ENCODE data around the gene NPY.
"Not testable (repeated sequence)": the region's sequence is repeated elsewhere in the genome, so short reads cannot be mapped to it uniquely, and the experiment has no call there.

Gene NPY

GRCh38 chr7:24283897-24284698, at the start of gene NPY:
Gene NPY (plus strand): TSS chr7:24284190. CDS start chr7:24285241, 1,051 bp downstream.
- no peak for DNase-seq (ENCODE audit: low spot score)

GRCh38 chr7:24239260-24239659, 44.7 kb upstream of the NPY start:
- DNase-seq (ENCODE audit: low spot score): no peak

DNA sequence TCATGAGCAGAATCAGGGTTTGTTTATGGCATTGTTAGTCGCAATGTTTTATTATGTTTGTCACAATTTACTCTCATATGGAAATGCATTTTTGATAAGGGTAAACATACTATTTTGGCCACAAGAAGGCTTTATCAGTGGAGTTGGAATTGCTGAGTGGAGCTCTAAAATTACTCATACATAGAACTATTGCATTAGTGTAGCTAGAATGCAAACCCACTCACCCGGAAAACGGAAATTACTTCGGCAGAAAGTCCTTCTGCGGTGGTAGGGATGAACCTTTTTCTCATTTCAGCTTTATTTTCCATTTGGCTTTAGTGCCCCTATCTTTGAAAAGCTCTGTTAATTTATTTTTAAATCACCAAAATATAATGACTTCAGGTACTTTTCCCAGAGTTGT, 42.8 kb upstream of the NPY start:
- DNase-seq (ENCODE audit: low spot score): no peak

- no peak for DNase-seq (ENCODE audit: low spot score)
Measured at GRCh38 chr7:24244554-24244953, 39.4 kb upstream of the NPY start.

DNA sequence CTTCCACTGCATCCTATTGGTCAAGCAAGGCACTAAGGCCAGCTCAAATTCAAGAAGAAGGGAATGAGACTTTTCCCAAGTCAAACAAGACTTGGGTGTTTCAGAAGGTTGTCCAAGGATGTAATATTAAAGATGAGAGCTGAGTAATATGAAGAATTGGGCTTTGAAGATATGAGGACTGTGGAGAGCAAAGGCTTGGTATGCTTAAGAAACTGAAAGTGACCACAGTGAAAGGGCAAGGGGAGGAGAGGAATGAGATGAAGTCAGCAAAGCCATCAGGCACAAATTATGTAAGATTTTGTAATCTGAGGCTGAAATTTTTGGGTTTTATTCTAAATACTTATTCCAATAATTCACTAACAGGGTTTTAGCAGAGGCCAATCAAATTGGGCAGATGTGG, 38.6 kb upstream of the NPY start:
- DNase-seq (ENCODE audit: low spot score): no peak

DNA sequence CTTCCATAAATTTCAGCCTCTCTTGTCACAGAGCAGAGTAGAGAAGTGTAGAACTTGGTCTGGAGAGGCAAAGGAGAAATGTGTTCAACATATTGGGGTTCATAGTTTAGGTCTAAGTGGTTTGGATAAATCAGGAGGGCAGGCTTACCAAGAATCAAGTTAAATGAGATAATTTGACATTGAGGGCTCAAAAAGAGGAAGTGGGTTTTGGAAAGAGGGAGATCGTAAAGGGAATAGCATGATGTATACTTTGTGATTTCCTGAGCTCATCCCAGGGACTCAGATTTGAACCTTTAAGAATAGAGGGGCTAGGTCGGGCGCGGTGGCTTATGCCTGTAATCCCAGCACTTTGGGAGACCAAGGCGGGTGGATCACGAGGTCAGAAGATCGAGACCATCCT, 34.7 kb upstream of the NPY start:
- DNase-seq (ENCODE audit: low spot score): no peak

DNA sequence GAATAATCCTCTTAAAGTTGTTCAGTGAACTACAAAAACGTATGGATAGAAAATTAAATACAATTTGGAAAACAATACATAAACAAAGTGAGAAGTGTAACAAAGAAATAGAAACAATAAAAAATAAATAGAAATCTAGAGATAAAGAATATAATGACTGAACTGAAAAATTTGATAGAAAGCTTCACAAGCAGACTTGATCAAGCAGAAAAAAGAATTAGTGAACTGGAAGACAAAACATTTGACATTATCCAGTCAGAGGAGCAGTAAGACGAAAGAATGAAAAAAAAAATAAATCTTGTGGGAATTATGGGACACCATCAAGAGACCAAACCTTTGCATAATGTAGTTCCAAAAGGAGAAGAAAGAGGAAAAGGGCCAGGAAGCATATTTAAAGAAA, 32.4 kb upstream of the NPY start:
- DNase-seq (ENCODE audit: low spot score): no peak

DNA sequence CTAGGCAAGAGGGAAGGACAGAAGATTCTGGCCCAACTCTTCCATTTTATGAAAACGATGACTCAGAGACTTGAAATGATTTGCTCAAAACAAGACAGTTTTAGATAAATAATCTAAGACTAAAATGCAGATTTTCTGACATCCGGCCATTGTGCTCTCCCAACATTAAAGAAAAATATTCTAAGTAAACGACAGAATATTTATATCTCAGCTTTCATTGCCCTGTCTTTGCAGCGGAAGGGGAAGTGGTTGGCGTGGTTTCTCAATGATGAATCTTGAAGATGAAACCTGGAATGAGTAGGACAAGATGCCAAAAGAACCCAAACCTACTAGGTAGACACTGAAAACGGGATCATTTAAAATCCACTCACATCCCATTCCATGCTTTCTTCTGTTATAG, 28.9 kb upstream of the NPY start:
- DNase-seq (ENCODE audit: low spot score): no peak

DNA sequence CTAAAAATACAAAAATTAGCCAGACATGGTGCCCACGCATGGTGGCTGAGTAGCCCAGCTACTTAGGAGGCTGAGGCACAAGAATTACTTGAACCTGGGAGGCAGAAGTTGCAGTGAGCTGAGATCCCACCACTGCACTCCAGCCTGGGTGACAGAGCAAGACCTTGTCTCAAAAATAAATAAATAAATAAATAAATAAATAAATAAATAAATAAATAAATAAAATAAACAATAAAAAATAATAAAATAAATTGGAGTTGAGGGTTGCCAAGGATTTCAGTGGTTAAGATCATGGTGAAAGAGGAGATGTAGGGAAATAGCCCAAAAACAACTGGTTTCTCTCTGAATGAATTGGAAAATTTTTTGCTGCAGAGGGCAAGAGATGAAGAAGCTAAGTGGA, 25.7 kb upstream of the NPY start:
- not testable (repeated sequence) for DNase-seq (ENCODE audit: low spot score)

DNA sequence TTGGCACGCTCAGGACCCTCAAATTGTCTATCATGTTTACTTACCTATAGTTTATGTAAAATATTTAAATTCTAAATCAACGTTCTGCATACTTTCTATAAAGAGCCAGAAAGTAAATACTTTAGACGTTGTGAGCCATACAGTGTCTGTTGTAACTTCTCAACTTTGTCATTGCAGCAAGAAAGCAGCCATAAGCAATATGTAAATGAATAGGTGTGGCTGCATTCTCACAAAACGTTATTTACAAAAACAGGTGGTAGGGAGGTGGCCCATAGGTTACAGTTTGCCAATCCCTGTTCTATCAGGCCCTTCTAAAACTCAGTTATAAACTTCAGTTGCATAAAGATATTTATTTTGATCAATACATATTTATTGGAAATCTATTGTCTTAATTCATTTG, 12.1 kb upstream of the NPY start:
- no peak for DNase-seq (ENCODE audit: low spot score)

- no peak for DNase-seq (ENCODE audit: low spot score)
Measured at GRCh38 chr7:24279512-24279911, 4.5 kb upstream of the NPY start.

DNA sequence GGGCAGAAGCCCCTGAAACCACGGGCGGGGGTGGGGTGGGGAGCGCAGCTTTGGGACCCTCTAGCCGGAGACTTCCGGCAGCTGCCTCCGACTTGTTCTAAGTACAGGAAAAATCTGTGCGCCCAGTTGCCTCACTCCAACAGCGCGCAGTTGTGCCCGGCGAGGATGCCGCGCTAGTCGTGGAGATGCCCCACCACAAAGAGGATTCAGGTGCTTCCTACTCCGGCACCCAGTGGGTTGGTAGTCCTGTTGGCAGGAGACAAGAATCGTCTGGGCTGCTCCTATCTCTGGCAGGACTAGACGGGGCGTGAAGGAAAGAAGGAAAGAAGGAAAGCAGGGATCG, 465 bp upstream of the NPY start:
- no peak for DNase-seq (ENCODE audit: low spot score)

DNA sequence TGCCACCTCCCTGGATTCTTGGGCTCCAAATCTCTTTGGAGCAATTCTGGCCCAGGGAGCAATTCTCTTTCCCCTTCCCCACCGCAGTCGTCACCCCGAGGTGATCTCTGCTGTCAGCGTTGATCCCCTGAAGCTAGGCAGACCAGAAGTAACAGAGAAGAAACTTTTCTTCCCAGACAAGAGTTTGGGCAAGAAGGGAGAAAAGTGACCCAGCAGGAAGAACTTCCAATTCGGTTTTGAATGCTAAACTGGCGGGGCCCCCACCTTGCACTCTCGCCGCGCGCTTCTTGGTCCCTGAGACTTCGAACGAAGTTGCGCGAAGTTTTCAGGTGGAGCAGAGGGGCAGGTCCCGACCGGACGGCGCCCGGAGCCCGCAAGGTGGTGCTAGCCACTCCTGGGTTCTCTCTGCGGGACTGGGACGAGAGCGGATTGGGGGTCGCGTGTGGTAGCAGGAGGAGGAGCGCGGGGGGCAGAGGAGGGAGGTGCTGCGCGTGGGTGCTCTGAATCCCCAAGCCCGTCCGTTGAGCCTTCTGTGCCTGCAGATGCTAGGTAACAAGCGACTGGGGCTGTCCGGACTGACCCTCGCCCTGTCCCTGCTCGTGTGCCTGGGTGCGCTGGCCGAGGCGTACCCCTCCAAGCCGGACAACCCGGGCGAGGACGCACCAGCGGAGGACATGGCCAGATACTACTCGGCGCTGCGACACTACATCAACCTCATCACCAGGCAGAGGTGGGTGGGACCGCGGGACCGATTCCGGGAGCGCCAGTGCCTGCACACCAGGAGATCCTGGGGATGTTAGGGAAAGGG, 913 bp downstream of the NPY start:
- DNase-seq (ENCODE audit: low spot score): no peak

- no peak for DNase-seq (ENCODE audit: low spot score)
Measured at GRCh38 chr7:24290004-24290641, 6.1 kb downstream of the NPY start.

DNA sequence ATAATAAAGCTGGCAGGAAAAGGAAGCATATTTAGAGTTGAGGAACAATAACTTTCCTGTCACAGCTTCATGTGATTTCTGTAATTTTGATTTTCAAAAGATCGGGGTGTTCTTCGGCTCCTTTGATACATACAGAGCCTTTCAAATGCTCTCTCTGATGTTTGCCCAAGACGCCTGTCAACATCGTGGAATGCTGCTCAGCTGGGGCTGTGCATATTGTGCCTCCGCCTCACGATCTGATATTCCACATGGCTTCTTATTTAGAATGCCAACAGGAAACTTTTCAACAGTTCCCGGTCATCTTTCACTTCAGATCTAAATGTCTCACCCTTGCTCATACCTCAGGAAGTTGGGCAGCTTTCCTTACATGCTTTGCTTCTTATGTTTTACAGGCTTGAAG, 7.3 kb downstream of the NPY start:
- no peak for DNase-seq (ENCODE audit: low spot score)

GRCh38 chr7:24297362-24297761, 13.4 kb downstream of the NPY start:
- no peak for DNase-seq (ENCODE audit: low spot score)

GRCh38 chr7:24298696-24299095, 14.7 kb downstream of the NPY start:
- no peak for DNase-seq (ENCODE audit: low spot score)

GRCh38 chr7:24299192-24299591, 15.2 kb downstream of the NPY start:
- DNase-seq (ENCODE audit: low spot score): no peak

DNA sequence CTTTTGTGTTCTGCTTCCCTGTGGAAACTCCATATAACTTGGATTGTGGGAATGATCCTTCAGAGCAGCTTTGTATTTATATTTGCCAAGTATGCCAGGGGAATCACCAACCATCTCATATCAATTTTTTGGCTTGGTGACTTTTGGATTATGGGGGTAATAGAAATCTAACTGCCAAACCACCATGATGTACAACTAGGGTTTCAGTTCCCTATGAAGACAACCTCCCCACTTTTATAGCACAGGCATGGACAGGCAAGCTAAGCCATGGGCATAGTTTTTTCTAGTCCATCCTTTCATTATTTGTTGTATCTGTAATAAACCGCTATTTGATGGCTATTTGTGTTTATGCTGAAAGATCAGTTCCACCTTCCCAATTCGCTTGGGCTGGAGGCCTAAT, 17.7 kb downstream of the NPY start:
- DNase-seq (ENCODE audit: low spot score): no peak

- no peak for DNase-seq (ENCODE audit: low spot score)
Measured at GRCh38 chr7:24304494-24305095, 20.6 kb downstream of the NPY start.

- no peak for DNase-seq (ENCODE audit: low spot score)
Measured at GRCh38 chr7:24307326-24307725, 23.3 kb downstream of the NPY start.

- DNase-seq (ENCODE audit: low spot score): no peak
Measured at GRCh38 chr7:24312588-24312987, 28.6 kb downstream of the NPY start.

GRCh38 chr7:24313777-24314176, 29.8 kb downstream of the NPY start:
- no peak for DNase-seq (ENCODE audit: low spot score)
